Transverse colon (tissue), 4 donors: ENCODE data around the gene LYZL4. TPM values are rescaled to one million over a fixed set of nuclear protein-coding genes. Genes with fewer than 3 reads are reported as not detected.

Experiments
- DNase-seq: peaks from one replicate; pipeline ENCODE4 v3.0.0-alpha.2; 2019
- H3K27ac ChIP-seq, 4 donors: fragments of 200-600 bp; sonication (generic); 2 replicates each; pipeline ENCODE4 v1.5.1; 2016 to 2018; ENCODE audit warnings: inconsistent platforms in 4 of 4
- H3K27me3 ChIP-seq: fragments of 200-600 bp; sonication (generic); 2 replicates; pipeline ENCODE4 v1.5.1; 2017; ENCODE audit warnings: inconsistent platforms
- H3K36me3 ChIP-seq, 4 donors: fragments of 200-600 bp; sonication (generic); 2 replicates each; pipeline ENCODE4 v1.5.1; 2017 to 2019; ENCODE audit warnings: inconsistent platforms in 4 of 4
- H3K4me1 ChIP-seq, 4 donors: fragments of 200-600 bp; sonication (generic); 2 replicates each; pipeline ENCODE4 v1.5.1; 2017 to 2020; ENCODE audit warnings: inconsistent platforms in 4 of 4
- H3K4me3 ChIP-seq, 4 donors: fragments of 200-600 bp; sonication (generic); 1 replicate in 1 of 4; 2 replicates in 3 of 4; pipeline versions ENCODE4 v1.5.1 to v1.6.1; 2017 to 2019; ENCODE audit warnings: inconsistent platforms in 4 of 4
- H3K9me3 ChIP-seq, 2 donors: fragments of 200-600 bp; sonication (generic); 2 replicates each; pipeline ENCODE4 v1.5.1; 2017 to 2019; ENCODE audit warnings: inconsistent platforms in 2 of 2
- EP300 ChIP-seq: sonication (generic); formaldehyde crosslinking; IDR thresholded peaks from one replicate; pipeline ENCODE4 v1.6.1; 2017; ENCODE audit warnings: antibody characterized with exemption, low read depth
- POLR2A ChIP-seq: fragments of 450-650 bp; IDR thresholded peaks from one replicate; pipeline ENCODE4 v1.6.1; 2016; ENCODE audit warnings: antibody characterized with exemption, mild to moderate bottlenecking, moderate library complexity
- POLR2AphosphoS5 ChIP-seq, 3 donors: sonication (generic); formaldehyde crosslinking; IDR thresholded peaks; one replicate each; pipeline ENCODE4 v1.6.1; 2016; ENCODE audit warnings: antibody characterized with exemption in 3 of 3
- WGBS, 2 donors: methylation state at CpG; one replicate each; pipeline ENCODE4 v1.1.5; 2018; ENCODE audit warnings: low coverage in 1 of 2; 5-methylcytosine and 5-hydroxymethylcytosine counted together
- in situ Hi-C, 4 donors: fragments of 200-750 bp; cut with MboI; loops; one replicate each; pipeline versions ENCODE4 v1.15.0 to v1.15.1; 2017; ENCODE audit warnings: low sequenced_read_pairs in 3 of 4, low pct_ligation_motif_present in 1 of 4, low pct_unique_long_range_greater_than_20kb in 1 of 4
- intact Hi-C: fragments of 100-400 bp; cut with DNase I; formaldehyde crosslinking; loops from one replicate; pipeline ENCODE4 v1.15.1; 2023; ENCODE audit warnings: low total_unique reads
- total RNA-seq, 4 donors: library from RNA; depleted of rRNA; stranded (reverse); fragments of >200 nt; gene quantifications; one replicate each; pipeline ENCODE4 v1.1.0, GENCODE V29; 2016
- TF ChIP-seq, protein P1 (sequence below), 5 experiments: fragments of 200-600 bp in 3 of 5; fragments of 450-650 bp in 2 of 5; sonication (generic) in 3 of 5; IDR thresholded peaks; 1 replicate in 2 of 5; 2 replicates in 3 of 5; pipeline ENCODE4 v1.5.1; 2016 to 2017; ENCODE audit warnings: antibody characterized with exemption in 5 of 5, inconsistent platforms in 3 of 5, mild to moderate bottlenecking in 2 of 5, moderate library complexity in 1 of 5

The LYZL4 gene
- total RNA-seq, 4 donors from 2014 or later: not detected

DNA sequence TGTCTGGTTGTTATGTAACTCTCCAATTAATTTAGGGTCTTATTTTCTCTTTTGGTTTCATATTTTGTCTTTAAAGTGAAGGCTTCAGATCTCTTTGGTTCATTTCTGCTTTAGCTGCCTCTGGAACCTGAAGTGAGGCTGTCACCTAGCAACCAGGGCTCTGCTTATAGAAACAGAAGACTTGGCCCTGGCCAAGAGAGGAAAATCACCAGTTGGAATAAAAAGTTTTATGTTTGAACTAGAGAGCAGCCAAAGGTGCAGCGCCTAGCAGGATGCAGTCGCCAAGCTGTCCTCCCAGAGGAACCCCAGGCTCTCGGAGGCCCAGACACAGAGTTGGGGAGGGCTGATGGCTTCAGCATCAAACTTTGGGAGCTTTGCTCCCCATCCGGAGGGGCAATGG is 41.1 kb downstream of the LYZL4 start:
- Histone ChIP-seq H3K4me1 (peaks cover 0 to 12% (median 4%) of the 10 kb centered on the region in 4 donors), H3K9me3 (no peaks in the 10 kb centered on the region), H3K27me3 (no peaks in the 10 kb centered on the region), H3K4me3 (no peak overlapping the region), H3K36me3 (no peaks in the 10 kb centered on the region), H3K27ac (peak overlapping the region in 2 of 4 donors; percentile 30 to 46)
- WGBS, 2 donors: 23% methylated on average over 4 of the region's 4 CpGs; no CpG with 5 or more reads in 1 of the 2 donors
- intact Hi-C loops (no loop called here), in situ Hi-C loops (no loop called here)
- TF ChIP-seq POLR2A (no peak), POLR2AphosphoS5 (IDR thresholded peaks at IDR 0.05) (no peak), EP300 (no peak)
- TF ChIP-seq, protein P1, sequence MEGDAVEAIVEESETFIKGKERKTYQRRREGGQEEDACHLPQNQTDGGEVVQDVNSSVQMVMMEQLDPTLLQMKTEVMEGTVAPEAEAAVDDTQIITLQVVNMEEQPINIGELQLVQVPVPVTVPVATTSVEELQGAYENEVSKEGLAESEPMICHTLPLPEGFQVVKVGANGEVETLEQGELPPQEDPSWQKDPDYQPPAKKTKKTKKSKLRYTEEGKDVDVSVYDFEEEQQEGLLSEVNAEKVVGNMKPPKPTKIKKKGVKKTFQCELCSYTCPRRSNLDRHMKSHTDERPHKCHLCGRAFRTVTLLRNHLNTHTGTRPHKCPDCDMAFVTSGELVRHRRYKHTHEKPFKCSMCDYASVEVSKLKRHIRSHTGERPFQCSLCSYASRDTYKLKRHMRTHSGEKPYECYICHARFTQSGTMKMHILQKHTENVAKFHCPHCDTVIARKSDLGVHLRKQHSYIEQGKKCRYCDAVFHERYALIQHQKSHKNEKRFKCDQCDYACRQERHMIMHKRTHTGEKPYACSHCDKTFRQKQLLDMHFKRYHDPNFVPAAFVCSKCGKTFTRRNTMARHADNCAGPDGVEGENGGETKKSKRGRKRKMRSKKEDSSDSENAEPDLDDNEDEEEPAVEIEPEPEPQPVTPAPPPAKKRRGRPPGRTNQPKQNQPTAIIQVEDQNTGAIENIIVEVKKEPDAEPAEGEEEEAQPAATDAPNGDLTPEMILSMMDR (IDR thresholded peaks at IDR 0.05): no peak
- peak; percentile 11 for DNase-seq

DNA sequence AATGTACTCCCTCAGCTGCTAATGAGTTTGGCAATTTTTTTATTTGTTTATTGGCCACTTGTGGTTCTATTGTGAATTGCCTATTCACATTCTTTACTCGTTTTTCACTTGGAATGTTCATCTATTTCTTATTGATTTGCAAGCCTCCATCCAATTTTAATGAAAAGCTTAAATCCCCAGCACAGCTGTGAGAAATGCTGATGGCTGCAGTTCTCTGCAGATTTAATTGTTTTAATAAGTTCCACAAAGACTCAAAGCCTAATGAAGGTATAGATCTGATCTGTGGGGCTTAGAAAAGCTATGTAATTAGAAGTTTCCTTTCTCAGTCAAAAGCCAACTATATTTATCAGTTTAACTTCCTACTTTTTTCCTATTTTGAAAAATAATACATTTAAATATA is 41.5 kb downstream of the LYZL4 start:
- 6 to 27% methylated on average over 1 of the region's 1 CpG for WGBS, 2 donors
- Histone ChIP-seq H3K4me1 (peaks cover 0 to 12% (median 4%) of the 10 kb centered on the region in 4 donors), H3K9me3 (no peaks in the 10 kb centered on the region), H3K27ac (peak overlapping the region in 2 of 4 donors; percentile 30 to 46), H3K4me3 (no peak overlapping the region), H3K36me3 (no peaks in the 10 kb centered on the region), H3K27me3 (no peaks in the 10 kb centered on the region)
- intact Hi-C loops (no loop called here), in situ Hi-C loops (no loop called here)
- no peak for DNase-seq
- TF ChIP-seq, protein P1 (IDR thresholded peaks at IDR 0.05): no peak
- TF ChIP-seq POLR2AphosphoS5 (IDR thresholded peaks at IDR 0.05): no peak
- no peak for TF ChIP-seq POLR2A
- TF ChIP-seq EP300: no peak

DNA sequence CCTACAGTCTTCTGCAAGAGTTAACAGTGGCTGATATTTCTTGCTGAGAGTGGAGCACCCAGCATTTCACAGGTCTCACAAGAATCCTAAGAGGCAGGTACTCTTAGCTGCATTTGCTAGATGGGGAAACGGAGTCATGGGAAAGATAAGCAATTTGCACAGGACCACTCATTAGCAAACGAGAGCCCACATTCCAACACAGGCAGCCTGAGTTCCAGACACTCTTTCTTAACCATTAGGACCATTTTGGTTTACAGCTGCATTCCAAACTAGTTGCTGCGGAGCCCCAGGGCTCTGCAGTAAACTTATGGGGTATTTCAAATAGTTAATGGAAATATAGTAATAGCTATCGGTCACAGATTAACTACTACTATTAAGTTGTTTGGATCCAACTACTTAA is 42.5 kb downstream of the LYZL4 start:
- DNase-seq: no peak
- no peak overlapping the region for H3K27ac ChIP-seq
- in situ Hi-C loops: no loop called here
- no peaks in the 10 kb centered on the region for H3K9me3 ChIP-seq
- H3K27me3 ChIP-seq: no peaks in the 10 kb centered on the region
- intact Hi-C loops: no loop called here
- TF ChIP-seq POLR2AphosphoS5 (IDR thresholded peaks at IDR 0.05) (no peak), EP300 (no peak), POLR2A (no peak)
- TF ChIP-seq, protein P1 (IDR thresholded peaks at IDR 0.05): no peak
- H3K4me1 ChIP-seq: peaks cover 0 to 12% (median 4%) of the 10 kb centered on the region in 4 donors
- no peak overlapping the region for H3K4me3 ChIP-seq
- 52 to 58% methylated on average over 3 to 4 of the region's 4 CpGs for WGBS, 2 donors
- no peaks in the 10 kb centered on the region for H3K36me3 ChIP-seq

DNA sequence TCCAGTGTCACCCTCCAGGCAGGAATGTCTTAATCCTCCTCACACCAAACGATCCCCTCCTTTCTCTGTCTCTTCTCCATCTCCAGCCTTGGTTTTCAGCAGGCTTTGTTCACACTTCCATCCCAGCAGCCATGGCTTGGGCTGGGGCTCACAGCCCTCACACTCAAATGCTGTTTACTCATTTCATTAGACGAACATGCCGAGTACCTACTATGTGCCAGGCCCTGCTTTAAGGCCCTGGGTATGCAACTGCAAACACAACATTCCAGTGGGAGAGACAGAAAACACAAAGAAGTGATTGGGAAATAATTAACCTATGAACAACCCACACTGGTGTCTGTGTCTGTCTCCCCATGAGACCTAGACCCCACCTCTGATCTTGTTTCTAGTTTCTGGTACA is 43.9 kb downstream of the LYZL4 start:
- WGBS, 2 donors: 70 to 72% methylated on average over 3 of the region's 3 CpGs
- TF ChIP-seq, protein P1 (IDR thresholded peaks at IDR 0.05): no peak
- DNase-seq: no peak
- Histone ChIP-seq H3K36me3 (no peaks in the 10 kb centered on the region), H3K27ac (no peak overlapping the region), H3K4me3 (no peak overlapping the region), H3K9me3 (no peaks in the 10 kb centered on the region), H3K27me3 (no peaks in the 10 kb centered on the region), H3K4me1 (peaks cover 0 to 12% (median 4%) of the 10 kb centered on the region in 4 donors)
- in situ Hi-C loops: no loop called here
- intact Hi-C loops: no loop called here
